ENCODE data around the gene SUN3.

Gene SUN3

DNA sequence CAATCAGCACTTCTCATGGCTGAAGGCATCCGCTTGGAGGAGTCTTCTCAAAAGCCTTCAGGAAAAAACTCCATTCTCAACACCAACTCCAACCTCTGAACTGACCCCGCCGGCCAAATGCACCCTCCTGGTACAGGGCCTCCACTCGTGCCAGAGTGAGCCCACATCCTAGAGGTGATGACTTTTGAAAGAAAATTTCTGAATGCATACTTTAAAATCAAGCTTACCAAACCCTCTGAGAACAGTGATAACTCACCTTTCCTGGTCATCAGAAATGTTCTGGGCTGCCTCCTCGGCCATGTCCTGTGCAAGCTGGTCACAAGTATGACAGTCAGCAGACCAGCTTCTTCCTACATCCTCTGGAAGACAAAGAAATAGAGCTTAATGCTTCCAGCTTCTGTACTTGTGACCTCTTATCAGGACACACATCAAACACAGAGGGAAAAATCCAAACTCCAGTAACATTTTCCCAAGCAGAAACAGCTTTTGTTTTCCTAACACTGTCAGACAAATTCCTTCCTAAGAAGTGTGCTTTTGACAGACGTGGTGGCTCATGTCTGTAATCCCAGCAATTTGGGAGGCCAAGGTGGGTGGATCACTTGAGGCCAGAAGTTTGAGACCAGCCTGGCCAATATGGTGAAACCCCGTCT, 80.6 kb downstream of the SUN3 start, which contains the start of gene PKD1L1:
Gene PKD1L1, minus strand, starts transcription at position 326 of the 650 bp plus-strand sequence. Its CDS starts 26 bp downstream, at position 300.
- Histone ChIP-seq H3K4me3 (ENCODE audit: low read depth in 1 of 2, low read length in 1 of 2) (no peak within 1 kb of the TSS), H3K9me3 (no peaks in the 10 kb centered on the region)

DNA sequence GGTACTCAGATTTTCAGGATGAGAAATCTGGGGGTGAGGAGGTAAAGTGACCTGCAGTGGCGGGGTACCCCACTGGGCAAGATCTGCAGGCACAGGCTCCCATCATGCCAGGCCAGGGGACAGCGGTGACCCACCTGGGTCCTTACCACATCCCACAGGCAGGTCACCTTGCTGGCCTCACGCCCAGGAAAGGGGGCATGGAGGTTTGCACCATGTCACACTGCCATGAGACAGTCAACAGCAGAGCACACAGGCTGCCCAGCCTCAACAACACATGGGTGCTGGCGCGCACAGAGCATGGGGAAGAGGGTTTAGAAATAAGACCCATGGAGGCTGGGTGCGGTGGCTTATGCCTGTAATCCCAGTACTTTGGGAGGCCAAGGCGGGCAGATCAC, 81.6 kb downstream of the SUN3 start:
- TF ChIP-seq CTCF (IDR thresholded peaks at IDR 0.05) = no peak
- H3K27ac ChIP-seq = no peak overlapping the region
- no peaks in the 10 kb centered on the region for H3K4me1 ChIP-seq (ENCODE audit: control insufficient read depth in 1 of 2, insufficient read depth in 1 of 2, low read depth in 1 of 2, low read length in 1 of 2)
- no peaks in the 10 kb centered on the region for H3K9me3 ChIP-seq
- no peak overlapping the region for H3K4me3 ChIP-seq (ENCODE audit: low read depth in 1 of 2, low read length in 1 of 2)
- H3K27me3 ChIP-seq = no peaks in the 10 kb centered on the region
- H3K36me3 ChIP-seq = no peaks in the 10 kb centered on the region

More for the DNA sequence above, 80.6 kb downstream of the SUN3 start, which contains the start of gene PKD1L1:
- Histone ChIP-seq H3K4me1 (ENCODE audit: control insufficient read depth in 1 of 2, insufficient read depth in 1 of 2, low read depth in 1 of 2, low read length in 1 of 2) (no peaks in the 10 kb centered on the region), H3K27ac (no peak within 1 kb of the TSS), H3K36me3 (no peaks in the 10 kb centered on the region), H3K27me3 (no peaks in the 10 kb centered on the region)
- TF ChIP-seq CTCF (IDR thresholded peaks at IDR 0.05) = no peak

DNA sequence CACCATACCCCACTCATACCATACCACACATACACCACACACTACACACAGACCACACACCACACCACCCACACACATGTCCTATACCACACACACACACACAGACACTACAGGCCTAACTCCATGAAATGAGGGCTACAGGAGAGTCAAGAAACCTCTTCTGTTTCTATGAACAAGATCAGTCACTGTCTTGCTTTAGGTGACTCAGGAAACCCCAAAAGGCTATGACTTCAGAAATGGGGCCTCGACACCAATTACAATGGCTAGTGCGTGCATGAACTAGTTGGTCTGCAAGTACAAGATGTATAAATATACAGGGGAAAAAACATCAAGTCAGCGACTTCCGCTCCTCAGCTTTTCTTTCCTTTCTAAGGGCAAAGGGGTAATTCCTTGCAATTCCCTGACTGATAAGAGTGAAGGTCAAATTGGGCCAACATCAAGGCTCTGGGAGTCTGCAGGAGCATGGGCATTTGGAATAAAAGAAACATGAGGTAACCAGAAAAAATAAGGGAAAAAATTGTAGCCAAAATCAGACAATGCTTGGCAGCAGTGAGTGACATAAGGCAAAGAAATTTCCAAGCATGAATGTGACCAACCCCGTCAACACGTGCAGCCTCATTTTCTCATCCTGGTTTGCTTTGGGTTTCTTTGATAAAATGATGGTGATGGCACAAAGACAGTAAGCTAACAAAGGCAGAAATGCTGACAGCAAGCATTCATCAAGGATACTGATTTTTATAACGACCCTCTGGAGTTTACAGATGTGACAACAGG, 82.1 kb downstream of the SUN3 start:
- H3K27ac ChIP-seq = no peak overlapping the region
- H3K4me1 ChIP-seq (ENCODE audit: control insufficient read depth in 1 of 2, insufficient read depth in 1 of 2, low read depth in 1 of 2, low read length in 1 of 2) = peaks cover 4 to 5% of the 10 kb centered on the region in 2 experiments
- no peaks in the 10 kb centered on the region for H3K27me3 ChIP-seq
- no peaks in the 10 kb centered on the region for H3K36me3 ChIP-seq
- H3K4me3 ChIP-seq (ENCODE audit: low read depth in 1 of 2, low read length in 1 of 2) = no peak overlapping the region
- no peaks in the 10 kb centered on the region for H3K9me3 ChIP-seq
- no peak for TF ChIP-seq CTCF (IDR thresholded peaks at IDR 0.05)

DNA sequence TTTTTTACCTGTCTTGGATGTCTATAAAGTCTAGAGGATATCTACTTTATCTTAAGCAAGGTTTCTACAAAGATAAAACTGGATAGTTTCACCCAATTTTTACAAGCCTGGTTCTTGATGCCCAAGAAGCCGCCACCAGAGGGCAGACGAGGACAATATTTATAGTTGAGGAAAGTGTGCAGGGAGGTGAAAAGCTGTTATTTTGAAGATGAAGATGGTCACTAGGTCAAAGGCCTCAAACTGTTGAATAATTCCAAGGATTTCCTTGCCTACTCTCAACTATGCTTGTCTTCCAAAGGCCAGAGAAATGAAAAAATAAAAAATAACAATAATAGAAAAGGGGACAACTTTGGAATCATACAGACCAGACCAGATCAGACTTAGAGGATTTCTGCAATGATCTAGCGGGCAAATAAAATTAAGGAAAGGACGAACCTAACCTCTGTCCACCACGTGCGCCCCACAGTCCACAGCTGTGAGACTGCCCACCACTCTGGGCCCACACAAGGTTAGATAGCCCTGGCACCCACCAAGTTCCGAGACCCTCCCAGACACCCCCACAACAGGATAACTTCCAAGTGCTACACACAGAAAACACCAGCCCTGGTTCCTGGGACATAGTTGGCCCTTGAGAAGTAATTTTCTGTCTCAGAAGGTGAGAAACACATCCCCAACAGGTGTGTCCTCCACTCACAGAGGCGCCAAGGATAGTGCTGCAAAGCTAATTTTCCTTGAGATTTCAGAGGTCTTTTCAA, 83.5 kb downstream of the SUN3 start:
- Histone ChIP-seq H3K4me1 (ENCODE audit: control insufficient read depth in 1 of 2, insufficient read depth in 1 of 2, low read depth in 1 of 2, low read length in 1 of 2) (peaks cover 15 to 17% of the 10 kb centered on the region in 2 experiments), H3K9me3 (no peaks in the 10 kb centered on the region), H3K27me3 (no peaks in the 10 kb centered on the region), H3K36me3 (no peaks in the 10 kb centered on the region), H3K4me3 (ENCODE audit: low read depth in 1 of 2, low read length in 1 of 2) (no peak overlapping the region), H3K27ac (no peak overlapping the region)
- peak; percentile 65 for TF ChIP-seq CTCF (IDR thresholded peaks at IDR 0.05)

GRCh38 chr7:47944536-47945260, 84.2 kb downstream of the SUN3 start:
- no peaks in the 10 kb centered on the region for H3K27me3 ChIP-seq
- no peak for TF ChIP-seq CTCF (IDR thresholded peaks at IDR 0.05)
- H3K27ac ChIP-seq = no peak overlapping the region
- H3K4me1 ChIP-seq (ENCODE audit: control insufficient read depth in 1 of 2, insufficient read depth in 1 of 2, low read depth in 1 of 2, low read length in 1 of 2) = peaks cover 17 to 18% of the 10 kb centered on the region in 2 experiments
- no peaks in the 10 kb centered on the region for H3K9me3 ChIP-seq
- no peaks in the 10 kb centered on the region for H3K36me3 ChIP-seq
- no peak overlapping the region for H3K4me3 ChIP-seq (ENCODE audit: low read depth in 1 of 2, low read length in 1 of 2)

Measured in neutrophil (primary cell).